ENCODE data around the gene ITIH5.

- no peak for TF ChIP-seq POLR2A (IDR thresholded peaks at IDR 0.05)
- TF ChIP-seq CTCF (IDR thresholded peaks at IDR 0.05) = no peak
Observed at GRCh38 chr10:7511612-7512011, 155.2 kb downstream of the ITIH5 start.
